Activated CD4-positive, alpha-beta T cell treated with anti-CD3 and anti-CD28 coated beads for 36 hours (primary cell): ENCODE results near the gene ICE2. TPM values are rescaled to one million over a fixed set of nuclear protein-coding genes. Genes with fewer than 3 reads are reported as not detected.
A peak's percentile ranks its signal among the peaks of the same experiment; 100 is the strongest.

Experiments
- ATAC-seq: fragments of 200-7000 bp; cut with Tn5 transposase; one replicate; pipeline ENCODE4 v1.10.0; 2021; ENCODE audit warnings: mild to moderate bottlenecking, moderate library complexity
- CTCF ChIA-PET: fragments of 350-600 bp; sonication (Branson Sonifier 250); formaldehyde crosslinking; loops from one replicate; lab custom pipeline; 2021; ENCODE audit warnings: antibody characterized with exemption; lab: Charles Lee
- POLR2A ChIA-PET: fragments of 350-600 bp; sonication (Branson Sonifier 250); formaldehyde crosslinking; loops from one replicate; lab custom pipeline; 2021; ENCODE audit warnings: antibody characterized with exemption, inconsistent platforms; lab: Charles Lee
- DNase-seq: peaks from one replicate; pipeline ENCODE4 v3.0.0-alpha.2; 2020
- H3K27ac Mint-ChIP-seq: one replicate; pipeline ENCODE4 v1.8.0; 2021; ENCODE audit warnings: mixed read lengths
- H3K27me3 Mint-ChIP-seq: one replicate; pipeline ENCODE4 v1.8.0; 2021; ENCODE audit warnings: mixed read lengths
- H3K36me3 Mint-ChIP-seq: one replicate; pipeline ENCODE4 v1.8.0; 2021; ENCODE audit warnings: low read depth, mixed read lengths
- H3K4me1 Mint-ChIP-seq: one replicate; pipeline ENCODE4 v1.8.0; 2021; ENCODE audit warnings: mixed read lengths
- H3K4me3 Mint-ChIP-seq: one replicate; pipeline ENCODE4 v1.8.0; 2021; ENCODE audit warnings: mild to moderate bottlenecking, moderate library complexity, mixed read lengths
- H3K9me3 Mint-ChIP-seq: one replicate; pipeline ENCODE4 v1.8.0; 2021; ENCODE audit warnings: low read depth, mixed read lengths
- intact Hi-C, 2 experiments: fragments of 100-400 bp; cut with DNase I in 1 of 2; cut with micrococcal nuclease in 1 of 2; formaldehyde crosslinking; loops; one replicate each; pipeline versions ENCODE4 v1.14.2 to v1.15.1; 2022 to 2024; cut with DNase I, micrococcal nuclease
- total RNA-seq, 2 experiments: library from RNA; stranded (reverse); gene quantifications; one replicate each; pipeline ENCODE4 v1.2.3, GENCODE V29; 2021

Gene ICE2
- total RNA-seq: 10 to 100 TPM; 72.8 to 81.6 TPM

GRCh38 chr15:60478566-60479360 lies at the start of gene ICE2:
Gene ICE2, minus strand, starts transcription at chr15:60479142. Its CDS starts 1,165 bp downstream, at chr15:60477977.
- DNase-seq (peak; percentile 98), ATAC-seq (peak; percentile 93)
- POLR2A ChIA-PET: interaction anchor here (1.3 to 1.8 kb wide), 3 partner anchors 42 to 454 kb away, joined by 3 to 4 read pairs (median 4); no protein-coding TSS in a partner anchor
- Mint-ChIP-seq H3K4me3 (peak within 1 kb of the TSS; percentile 91), H3K9me3 (no peaks in the 10 kb centered on the region), H3K27ac (peak within 1 kb of the TSS; percentile 98), H3K4me1 (peaks cover 55% of the 10 kb centered on the region), H3K27me3 (no peaks in the 10 kb centered on the region), H3K36me3 (peaks cover 20% of the 10 kb centered on the region)
- intact Hi-C loops: loop anchor here (1.0 to 5.0 kb wide), 10 partner anchors 29 to 791 kb away; partner anchors contain the start of genes BNIP2 (in 2 of the 2) and ANXA2 (in 1 of the 2)
- CTCF ChIA-PET: interaction anchor here (0.6 to 2.1 kb wide), 8 partner anchors 18 to 438 kb away, joined by 3 to 8 read pairs (median 4); no protein-coding TSS in a partner anchor

GRCh38 chr15:60528530-60528929 lies 49.6 kb upstream of the ICE2 start:
- ChIA-PET CTCF (interaction anchor here (0.6 to 1.4 kb wide), 7 partner anchors 8 to 169 kb away, joined by 3 to 10 read pairs (median 4); no protein-coding TSS in a partner anchor), POLR2A (no interaction called here)
- no peaks in the 10 kb centered on the region for H3K9me3 Mint-ChIP-seq
- intact Hi-C loops: no loop called here
- H3K36me3 Mint-ChIP-seq: peaks cover 20% of the 10 kb centered on the region
- H3K4me1 Mint-ChIP-seq: peaks cover 74% of the 10 kb centered on the region
- no peak overlapping the region for H3K4me3 Mint-ChIP-seq
- DNase-seq (no peak), ATAC-seq (peak; percentile 81)
- peak overlapping the region; percentile 83 for H3K27ac Mint-ChIP-seq
- no peaks in the 10 kb centered on the region for H3K27me3 Mint-ChIP-seq

- Mint-ChIP-seq H3K27ac (peak overlapping the region; percentile 83), H3K4me3 (no peak overlapping the region), H3K9me3 (no peaks in the 10 kb centered on the region), H3K4me1 (peaks cover 70% of the 10 kb centered on the region), H3K27me3 (no peaks in the 10 kb centered on the region), H3K36me3 (peaks cover 23% of the 10 kb centered on the region)
- intact Hi-C loops: no loop called here
- ChIA-PET POLR2A (interaction anchor here (0.5 to 2.0 kb wide), 2 partner anchors 20 to 283 kb away, joined by 5 to 7 read pairs; no protein-coding TSS in a partner anchor), CTCF (interaction anchor here (0.7 to 1.9 kb wide), 5 partner anchors 10 to 507 kb away, joined by 3 to 10 read pairs (median 4); no protein-coding TSS in a partner anchor)
- ATAC-seq: no peak
- no peak for DNase-seq
These were observed 48.5 kb upstream of the ICE2 start for GRCh38 chr15:60527456-60527855.

- H3K36me3 Mint-ChIP-seq: peaks cover 23% of the 10 kb centered on the region
- peak overlapping the region; percentile 0 for H3K27ac Mint-ChIP-seq
- intact Hi-C loops: no loop called here
- DNase-seq (peak; percentile 52), ATAC-seq (peak; percentile 50)
- ChIA-PET CTCF (interaction anchor here (0.5 to 2.2 kb wide), 12 partner anchors 10 to 167 kb away, joined by 3 to 10 read pairs (median 4); no protein-coding TSS in a partner anchor), POLR2A (interaction anchor here (1.0 to 2.0 kb wide), 3 partner anchors 15 to 26 kb away, joined by 3 to 8 read pairs (median 7); no protein-coding TSS in a partner anchor)
- H3K27me3 Mint-ChIP-seq: no peaks in the 10 kb centered on the region
- no peaks in the 10 kb centered on the region for H3K9me3 Mint-ChIP-seq
- H3K4me1 Mint-ChIP-seq: peaks cover 63% of the 10 kb centered on the region
- H3K4me3 Mint-ChIP-seq: no peak overlapping the region
These were observed 47.2 kb upstream of the ICE2 start for GRCh38 chr15:60526127-60526616.

GRCh38 chr15:60525341-60526039 lies 46.5 kb upstream of the ICE2 start:
- H3K9me3 Mint-ChIP-seq: no peaks in the 10 kb centered on the region
- H3K4me3 Mint-ChIP-seq: no peak overlapping the region
- CTCF ChIA-PET: interaction anchor here (0.5 to 2.2 kb wide), 7 partner anchors 12 to 166 kb away, joined by 3 to 10 read pairs (median 4); no protein-coding TSS in a partner anchor
- POLR2A ChIA-PET: interaction anchor here (1.0 to 2.0 kb wide), 3 partner anchors 16 to 27 kb away, joined by 3 to 8 read pairs (median 7); no protein-coding TSS in a partner anchor
- no peak for DNase-seq
- H3K4me1 Mint-ChIP-seq: peaks cover 63% of the 10 kb centered on the region
- intact Hi-C loops: no loop called here
- ATAC-seq: no peak
- no peaks in the 10 kb centered on the region for H3K27me3 Mint-ChIP-seq
- H3K36me3 Mint-ChIP-seq: peaks cover 19% of the 10 kb centered on the region
- H3K27ac Mint-ChIP-seq: peak overlapping the region; percentile 0

- H3K36me3 Mint-ChIP-seq: peaks cover 21% of the 10 kb centered on the region
- peak overlapping the region; percentile 32 for H3K27ac Mint-ChIP-seq
- H3K4me3 Mint-ChIP-seq: no peak overlapping the region
- no peaks in the 10 kb centered on the region for H3K9me3 Mint-ChIP-seq
- no peak for DNase-seq
- ChIA-PET POLR2A (interaction anchor here (0.6 kb wide), 1 partner anchor 26 kb away, joined by 4 read pairs; no protein-coding TSS in a partner anchor), CTCF (interaction anchor here (1.2 to 3.8 kb wide), 2 partner anchors 9 to 14 kb away, joined by 6 to 35 read pairs; no protein-coding TSS in a partner anchor)
- intact Hi-C loops: loop anchor here in 1 of 2 experiments (5.0 kb wide), 1 partner anchor 46 kb away; the partner anchor contains the start of gene ICE2
- no peak for ATAC-seq
- H3K27me3 Mint-ChIP-seq: no peaks in the 10 kb centered on the region
- peaks cover 65% of the 10 kb centered on the region for H3K4me1 Mint-ChIP-seq
These were observed 44.1 kb upstream of the ICE2 start for GRCh38 chr15:60523056-60523455.

GRCh38 chr15:60520825-60521368 lies 42.0 kb upstream of the ICE2 start:
- no peak overlapping the region for H3K4me3 Mint-ChIP-seq
- H3K27ac Mint-ChIP-seq: peak overlapping the region; percentile 41
- ChIA-PET CTCF (interaction anchor here (0.6 to 6.1 kb wide), 52 partner anchors 8 to 1313 kb away, joined by 3 to 102 read pairs (median 5); no protein-coding TSS in a partner anchor), POLR2A (interaction anchor here (0.8 to 1.8 kb wide), 4 partner anchors 10 to 158 kb away, joined by 3 to 7 read pairs (median 5); no protein-coding TSS in a partner anchor)
- H3K9me3 Mint-ChIP-seq: no peaks in the 10 kb centered on the region
- ATAC-seq (peak; percentile 68), DNase-seq (peak; percentile 90)
- H3K27me3 Mint-ChIP-seq: no peaks in the 10 kb centered on the region
- peaks cover 45% of the 10 kb centered on the region for H3K4me1 Mint-ChIP-seq
- peaks cover 16% of the 10 kb centered on the region for H3K36me3 Mint-ChIP-seq
- intact Hi-C loops: loop anchor here (1.0 to 5.0 kb wide), 7 partner anchors 13 to 162 kb away; partner anchors contain the start of gene ICE2 (in 2 of the 2)

- POLR2A ChIA-PET: interaction anchor here (0.6 to 1.8 kb wide), 7 partner anchors 9 to 158 kb away, joined by 3 to 7 read pairs (median 4); no protein-coding TSS in a partner anchor
- peaks cover 39% of the 10 kb centered on the region for H3K4me1 Mint-ChIP-seq
These were observed 41.3 kb upstream of the ICE2 start for GRCh38 chr15:60520013-60520824.

GRCh38 chr15:60519218-60519617 lies 40.3 kb upstream of the ICE2 start:
- intact Hi-C loops: loop anchor here in 1 of 2 experiments (10.0 kb wide), 1 partner anchor 1316 kb away; no protein-coding TSS in a partner anchor
- no peak overlapping the region for H3K27ac Mint-ChIP-seq
- H3K27me3 Mint-ChIP-seq: no peaks in the 10 kb centered on the region
- H3K9me3 Mint-ChIP-seq: no peaks in the 10 kb centered on the region
- DNase-seq (no peak), ATAC-seq (no peak)
- H3K36me3 Mint-ChIP-seq: peaks cover 21% of the 10 kb centered on the region
- H3K4me1 Mint-ChIP-seq: peaks cover 37% of the 10 kb centered on the region
- POLR2A ChIA-PET: interaction anchor here (0.6 kb wide), 2 partner anchors 29 to 79 kb away, joined by 3 to 4 read pairs; no protein-coding TSS in a partner anchor
- H3K4me3 Mint-ChIP-seq: no peak overlapping the region
- CTCF ChIA-PET: interaction anchor here (0.6 to 6.1 kb wide), 13 partner anchors 7 to 397 kb away, joined by 3 to 102 read pairs (median 27); no protein-coding TSS in a partner anchor

More at GRCh38 chr15:60520013-60520824, 41.3 kb upstream of the ICE2 start:
- peaks cover 16% of the 10 kb centered on the region for H3K36me3 Mint-ChIP-seq
- H3K4me3 Mint-ChIP-seq: peak overlapping the region; percentile 6
- peak; percentile 89 for ATAC-seq
- intact Hi-C loops: loop anchor here (1.0 to 5.0 kb wide), 7 partner anchors 12 to 161 kb away; partner anchors contain the start of gene ICE2 (in 2 of the 2)
- DNase-seq: peak; percentile 32
- H3K27me3 Mint-ChIP-seq: no peaks in the 10 kb centered on the region
- no peaks in the 10 kb centered on the region for H3K9me3 Mint-ChIP-seq
- CTCF ChIA-PET: interaction anchor here (0.5 to 6.1 kb wide), 53 partner anchors 8 to 1314 kb away, joined by 3 to 102 read pairs (median 5); no protein-coding TSS in a partner anchor
- peak overlapping the region; percentile 41 for H3K27ac Mint-ChIP-seq
